HL-60 (cell line): ENCODE measurements around the gene LLCFC1.

Experiments used
- SPI1 ChIP-seq: IDR thresholded peaks from 2 replicates; pipeline ENCODE4 v1.6.1; 2012; ENCODE audit warnings: low read depth, mild to moderate bottlenecking, borderline replicate concordance
- TF ChIP-seq, protein P1 (sequence below): IDR thresholded peaks from one replicate; pipeline ENCODE4 v1.5.1; 2011; ENCODE audit warnings: low read length, control low read depth, inconsistent platforms; ENCODE audit not compliant: insufficient read depth

DNA sequence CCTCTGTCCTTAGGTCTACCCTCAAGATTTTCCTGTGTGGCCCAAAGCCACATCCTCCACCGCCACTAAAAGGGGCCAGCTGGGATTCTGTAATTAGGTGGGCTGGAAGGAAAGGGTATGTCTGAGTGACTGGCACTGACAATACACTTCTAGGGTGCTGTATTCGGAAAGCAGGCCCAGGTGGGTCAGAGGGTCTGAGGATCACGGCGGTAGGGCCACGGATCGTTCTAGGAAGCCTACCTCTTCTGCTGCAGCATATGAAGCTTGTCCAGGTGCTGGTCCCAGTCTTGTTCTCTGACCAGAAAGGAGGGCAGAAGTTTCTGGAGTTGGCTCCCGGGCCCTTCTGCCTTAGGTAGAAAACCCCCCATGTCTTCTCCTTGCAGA is 6.2 kb upstream of the LLCFC1 start:
- TF ChIP-seq, protein P1, sequence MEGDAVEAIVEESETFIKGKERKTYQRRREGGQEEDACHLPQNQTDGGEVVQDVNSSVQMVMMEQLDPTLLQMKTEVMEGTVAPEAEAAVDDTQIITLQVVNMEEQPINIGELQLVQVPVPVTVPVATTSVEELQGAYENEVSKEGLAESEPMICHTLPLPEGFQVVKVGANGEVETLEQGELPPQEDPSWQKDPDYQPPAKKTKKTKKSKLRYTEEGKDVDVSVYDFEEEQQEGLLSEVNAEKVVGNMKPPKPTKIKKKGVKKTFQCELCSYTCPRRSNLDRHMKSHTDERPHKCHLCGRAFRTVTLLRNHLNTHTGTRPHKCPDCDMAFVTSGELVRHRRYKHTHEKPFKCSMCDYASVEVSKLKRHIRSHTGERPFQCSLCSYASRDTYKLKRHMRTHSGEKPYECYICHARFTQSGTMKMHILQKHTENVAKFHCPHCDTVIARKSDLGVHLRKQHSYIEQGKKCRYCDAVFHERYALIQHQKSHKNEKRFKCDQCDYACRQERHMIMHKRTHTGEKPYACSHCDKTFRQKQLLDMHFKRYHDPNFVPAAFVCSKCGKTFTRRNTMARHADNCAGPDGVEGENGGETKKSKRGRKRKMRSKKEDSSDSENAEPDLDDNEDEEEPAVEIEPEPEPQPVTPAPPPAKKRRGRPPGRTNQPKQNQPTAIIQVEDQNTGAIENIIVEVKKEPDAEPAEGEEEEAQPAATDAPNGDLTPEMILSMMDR = no peak
- no peak for TF ChIP-seq SPI1
